GM23338 (cell line): ENCODE measurements around the gene ZNF565. TPM values are rescaled to one million over a fixed set of nuclear protein-coding genes. Genes with fewer than 3 reads are reported as not detected.

Experiments
- CREB1 ChIP-seq: fragments of 250-450 bp; sonication (Bioruptor Pico); IDR thresholded peaks from 2 replicates; pipeline ENCODE4 v1.5.0; 2020; ENCODE audit warnings: low read depth, mild to moderate bottlenecking, moderate library complexity
- EZH2 ChIP-seq: fragments of 200-600 bp; sonication (generic); IDR thresholded peaks from one replicate; pipeline ENCODE4 v1.8.0; 2017; ENCODE audit warnings: antibody characterized with exemption, mild to moderate bottlenecking, low read depth; ENCODE audit not compliant: unreplicated experiment
- NANOG ChIP-seq: IDR thresholded peaks from 2 replicates; pipeline ENCODE4 v1.6.1; 2016; ENCODE audit warnings: antibody characterized with exemption, borderline replicate concordance
- POLR2AphosphoS5 ChIP-seq: IDR thresholded peaks from 2 replicates; pipeline ENCODE4 v1.6.1; 2016; ENCODE audit warnings: antibody characterized with exemption, low read depth
- STAT1 ChIP-seq: IDR thresholded peaks from one replicate; pipeline ENCODE4 v1.6.1; 2016; ENCODE audit warnings: antibody characterized with exemption; ENCODE audit not compliant: unreplicated experiment
- ZNF114 ChIP-seq: fragments of 250-450 bp; sonication (Bioruptor Pico); IDR thresholded peaks from 2 replicates; pipeline ENCODE4 v1.5.0; 2020; ENCODE audit warnings: mild to moderate bottlenecking, moderate library complexity
- polyA plus RNA-seq: library from polyadenylated mRNA; unstranded; fragments of >200 nt; fragmentation: Nextera tagmentation; extraction: Ambion mirVana; gene quantifications from 2 replicates; pipeline ENCODE4 v1.2.1, GENCODE V29; 2016
- total RNA-seq: library from RNA; depleted of rRNA; stranded (reverse); fragments of >200 nt; shearing (Covaris generic); gene quantifications from 2 replicates; pipeline ENCODE4 v1.2.3, GENCODE V29; 2014
- TF ChIP-seq, protein P1 (sequence below): fragments of 250-450 bp; sonication (Bioruptor Pico); IDR thresholded peaks from 2 replicates; pipeline ENCODE4 v1.5.0; 2020; ENCODE audit warnings: mild to moderate bottlenecking, moderate library complexity
- TF ChIP-seq, protein P2 (sequence below): IDR thresholded peaks from one replicate; pipeline ENCODE4 v1.6.1; 2018; ENCODE audit warnings: antibody characterized with exemption; ENCODE audit not compliant: unreplicated experiment

The ZNF565 gene
- total and polyA plus RNA-seq, 2 experiments from 2014 or later: 2.4 to 3.2 TPM

DNA sequence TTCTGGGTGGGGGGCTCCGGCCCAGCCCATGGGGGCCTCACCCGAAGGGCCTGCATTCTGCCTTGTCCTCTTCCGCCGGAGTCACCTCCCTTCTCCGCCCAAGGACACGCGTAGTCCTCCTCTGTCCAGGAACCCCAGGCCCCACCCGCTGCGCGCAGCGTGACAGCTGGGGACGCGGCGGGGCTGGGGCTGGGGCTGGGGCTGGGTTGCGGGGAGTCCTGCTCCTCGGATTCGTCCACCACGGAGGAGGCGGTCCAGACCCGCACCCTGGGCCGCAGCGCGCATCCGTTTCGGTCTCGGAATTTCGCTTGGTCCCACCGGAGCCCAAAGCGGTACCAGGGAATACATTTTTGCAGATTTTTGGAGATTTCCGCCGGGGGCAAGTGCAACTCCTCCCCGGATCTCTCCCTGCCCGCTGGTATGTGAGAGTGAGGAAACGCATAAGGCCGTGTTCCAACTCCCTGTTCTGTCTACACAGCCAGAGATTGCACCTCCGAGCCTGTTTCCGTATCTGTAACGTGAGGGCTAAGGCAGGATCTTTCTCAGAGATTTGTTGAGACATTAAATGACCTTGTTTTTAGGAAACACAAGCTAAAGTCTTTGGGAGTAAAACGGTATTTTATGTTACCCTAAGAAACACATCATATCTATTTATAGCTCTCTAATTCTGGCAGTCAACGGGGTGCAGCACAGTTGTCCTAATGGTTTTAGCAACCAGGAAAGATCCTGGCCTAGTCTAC is 61.9 kb downstream of the ZNF565 start, which contains the start of gene COX7A1 (continued):
- TF ChIP-seq, protein P1, sequence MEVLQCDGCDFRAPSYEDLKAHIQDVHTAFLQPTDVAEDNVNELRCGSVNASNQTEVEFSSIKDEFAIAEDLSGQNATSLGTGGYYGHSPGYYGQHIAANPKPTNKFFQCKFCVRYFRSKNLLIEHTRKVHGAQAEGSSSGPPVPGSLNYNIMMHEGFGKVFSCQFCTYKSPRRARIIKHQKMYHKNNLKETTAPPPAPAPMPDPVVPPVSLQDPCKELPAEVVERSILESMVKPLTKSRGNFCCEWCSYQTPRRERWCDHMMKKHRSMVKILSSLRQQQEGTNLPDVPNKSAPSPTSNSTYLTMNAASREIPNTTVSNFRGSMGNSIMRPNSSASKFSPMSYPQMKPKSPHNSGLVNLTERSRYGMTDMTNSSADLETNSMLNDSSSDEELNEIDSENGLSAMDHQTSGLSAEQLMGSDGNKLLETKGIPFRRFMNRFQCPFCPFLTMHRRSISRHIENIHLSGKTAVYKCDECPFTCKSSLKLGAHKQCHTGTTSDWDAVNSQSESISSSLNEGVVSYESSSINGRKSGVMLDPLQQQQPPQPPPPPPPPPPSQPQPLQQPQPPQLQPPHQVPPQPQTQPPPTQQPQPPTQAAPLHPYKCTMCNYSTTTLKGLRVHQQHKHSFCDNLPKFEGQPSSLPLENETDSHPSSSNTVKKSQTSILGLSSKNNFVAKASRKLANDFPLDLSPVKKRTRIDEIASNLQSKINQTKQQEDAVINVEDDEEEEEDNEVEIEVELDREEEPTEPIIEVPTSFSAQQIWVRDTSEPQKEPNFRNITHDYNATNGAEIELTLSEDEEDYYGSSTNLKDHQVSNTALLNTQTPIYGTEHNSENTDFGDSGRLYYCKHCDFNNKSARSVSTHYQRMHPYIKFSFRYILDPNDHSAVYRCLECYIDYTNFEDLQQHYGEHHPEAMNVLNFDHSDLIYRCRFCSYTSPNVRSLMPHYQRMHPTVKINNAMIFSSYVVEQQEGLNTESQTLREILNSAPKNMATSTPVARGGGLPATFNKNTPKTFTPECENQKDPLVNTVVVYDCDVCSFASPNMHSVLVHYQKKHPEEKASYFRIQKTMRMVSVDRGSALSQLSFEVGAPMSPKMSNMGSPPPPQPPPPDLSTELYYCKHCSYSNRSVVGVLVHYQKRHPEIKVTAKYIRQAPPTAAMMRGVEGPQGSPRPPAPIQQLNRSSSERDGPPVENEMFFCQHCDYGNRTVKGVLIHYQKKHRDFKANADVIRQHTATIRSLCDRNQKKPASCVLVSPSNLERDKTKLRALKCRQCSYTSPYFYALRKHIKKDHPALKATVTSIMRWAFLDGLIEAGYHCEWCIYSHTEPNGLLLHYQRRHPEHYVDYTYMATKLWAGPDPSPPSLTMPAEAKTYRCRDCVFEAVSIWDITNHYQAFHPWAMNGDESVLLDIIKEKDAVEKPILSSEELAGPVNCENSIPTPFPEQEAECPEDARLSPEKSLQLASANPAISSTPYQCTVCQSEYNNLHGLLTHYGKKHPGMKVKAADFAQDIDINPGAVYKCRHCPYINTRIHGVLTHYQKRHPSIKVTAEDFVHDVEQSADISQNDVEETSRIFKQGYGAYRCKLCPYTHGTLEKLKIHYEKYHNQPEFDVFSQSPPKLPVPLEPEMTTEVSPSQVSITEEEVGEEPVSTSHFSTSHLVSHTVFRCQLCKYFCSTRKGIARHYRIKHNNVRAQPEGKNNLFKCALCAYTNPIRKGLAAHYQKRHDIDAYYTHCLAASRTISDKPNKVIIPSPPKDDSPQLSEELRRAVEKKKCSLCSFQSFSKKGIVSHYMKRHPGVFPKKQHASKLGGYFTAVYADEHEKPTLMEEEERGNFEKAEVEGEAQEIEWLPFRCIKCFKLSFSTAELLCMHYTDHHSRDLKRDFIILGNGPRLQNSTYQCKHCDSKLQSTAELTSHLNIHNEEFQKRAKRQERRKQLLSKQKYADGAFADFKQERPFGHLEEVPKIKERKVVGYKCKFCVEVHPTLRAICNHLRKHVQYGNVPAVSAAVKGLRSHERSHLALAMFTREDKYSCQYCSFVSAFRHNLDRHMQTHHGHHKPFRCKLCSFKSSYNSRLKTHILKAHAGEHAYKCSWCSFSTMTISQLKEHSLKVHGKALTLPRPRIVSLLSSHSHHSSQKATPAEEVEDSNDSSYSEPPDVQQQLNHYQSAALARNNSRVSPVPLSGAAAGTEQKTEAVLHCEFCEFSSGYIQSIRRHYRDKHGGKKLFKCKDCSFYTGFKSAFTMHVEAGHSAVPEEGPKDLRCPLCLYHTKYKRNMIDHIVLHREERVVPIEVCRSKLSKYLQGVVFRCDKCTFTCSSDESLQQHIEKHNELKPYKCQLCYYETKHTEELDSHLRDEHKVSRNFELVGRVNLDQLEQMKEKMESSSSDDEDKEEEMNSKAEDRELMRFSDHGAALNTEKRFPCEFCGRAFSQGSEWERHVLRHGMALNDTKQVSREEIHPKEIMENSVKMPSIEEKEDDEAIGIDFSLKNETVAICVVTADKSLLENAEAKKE (CRISPR knock-in tag): no peak
- TF ChIP-seq, protein P2, sequence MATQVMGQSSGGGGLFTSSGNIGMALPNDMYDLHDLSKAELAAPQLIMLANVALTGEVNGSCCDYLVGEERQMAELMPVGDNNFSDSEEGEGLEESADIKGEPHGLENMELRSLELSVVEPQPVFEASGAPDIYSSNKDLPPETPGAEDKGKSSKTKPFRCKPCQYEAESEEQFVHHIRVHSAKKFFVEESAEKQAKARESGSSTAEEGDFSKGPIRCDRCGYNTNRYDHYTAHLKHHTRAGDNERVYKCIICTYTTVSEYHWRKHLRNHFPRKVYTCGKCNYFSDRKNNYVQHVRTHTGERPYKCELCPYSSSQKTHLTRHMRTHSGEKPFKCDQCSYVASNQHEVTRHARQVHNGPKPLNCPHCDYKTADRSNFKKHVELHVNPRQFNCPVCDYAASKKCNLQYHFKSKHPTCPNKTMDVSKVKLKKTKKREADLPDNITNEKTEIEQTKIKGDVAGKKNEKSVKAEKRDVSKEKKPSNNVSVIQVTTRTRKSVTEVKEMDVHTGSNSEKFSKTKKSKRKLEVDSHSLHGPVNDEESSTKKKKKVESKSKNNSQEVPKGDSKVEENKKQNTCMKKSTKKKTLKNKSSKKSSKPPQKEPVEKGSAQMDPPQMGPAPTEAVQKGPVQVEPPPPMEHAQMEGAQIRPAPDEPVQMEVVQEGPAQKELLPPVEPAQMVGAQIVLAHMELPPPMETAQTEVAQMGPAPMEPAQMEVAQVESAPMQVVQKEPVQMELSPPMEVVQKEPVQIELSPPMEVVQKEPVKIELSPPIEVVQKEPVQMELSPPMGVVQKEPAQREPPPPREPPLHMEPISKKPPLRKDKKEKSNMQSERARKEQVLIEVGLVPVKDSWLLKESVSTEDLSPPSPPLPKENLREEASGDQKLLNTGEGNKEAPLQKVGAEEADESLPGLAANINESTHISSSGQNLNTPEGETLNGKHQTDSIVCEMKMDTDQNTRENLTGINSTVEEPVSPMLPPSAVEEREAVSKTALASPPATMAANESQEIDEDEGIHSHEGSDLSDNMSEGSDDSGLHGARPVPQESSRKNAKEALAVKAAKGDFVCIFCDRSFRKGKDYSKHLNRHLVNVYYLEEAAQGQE: no peak
- no peak for TF ChIP-seq STAT1
- no peak for TF ChIP-seq ZNF114 (CRISPR knock-in tag)
- TF ChIP-seq CREB1 (CRISPR knock-in tag): no peak
- TF ChIP-seq EZH2: no peak
- TF ChIP-seq NANOG: no peak
- TF ChIP-seq POLR2AphosphoS5: no peak
